H1 (cell line): ENCODE data around the gene TSPEAR. TPM values are rescaled to one million over a fixed set of nuclear protein-coding genes. Genes with fewer than 3 reads are reported as not detected.

ENCODE experiments used
- CTCF ChIA-PET: fragments of 300-600 bp; sonication (Branson Sonifier 250); formaldehyde crosslinking; loops from one replicate; lab custom pipeline; 2021; ENCODE audit not compliant: partially characterized antibody; lab: Charles Lee
- POLR2A ChIA-PET: fragments of 300-600 bp; sonication (Branson Sonifier 250); formaldehyde crosslinking; loops from one replicate; lab custom pipeline; 2021; ENCODE audit warnings: inconsistent platforms; ENCODE audit not compliant: partially characterized antibody; lab: Charles Lee
- DNase-seq, 2 experiments: peaks; one replicate each; pipeline versions ENCODE4 v3.0.0 to v3.0.0-alpha.2; 2010 to 2022; ENCODE audit warnings: low spot score in 2 of 2, low read depth in 1 of 2, mixed read lengths in 1 of 2
- FAIRE-seq: peaks from 2 replicates; lab custom pipeline; 2011; peaks lifted over from hg19 to GRCh38; lab: Jason Lieb, UNC
- H2AFZ ChIP-seq: 2 replicates; pipeline ENCODE4 v1.8.1; 2012; ENCODE audit warnings: low read length, inconsistent platforms
- H2AK5ac ChIP-seq: 2 replicates; pipeline ENCODE4 v1.6.1; 2013; ENCODE audit warnings: low read depth, low read length
- H2BK120ac ChIP-seq: replicated peaks from 2 replicates; pipeline ENCODE3; 2013; ENCODE audit warnings: low read depth, low read length, inconsistent platforms
- H2BK12ac ChIP-seq: 2 replicates; pipeline ENCODE4 v1.6.1; 2013; ENCODE audit warnings: low read depth, low read length
- H2BK15ac ChIP-seq: 2 replicates; pipeline ENCODE4 v1.6.1; 2013; ENCODE audit warnings: low read length
- H2BK20ac ChIP-seq: 2 replicates; pipeline ENCODE4 v1.6.1; 2013; ENCODE audit warnings: low read length
- H2BK5ac ChIP-seq: 2 replicates; pipeline ENCODE4 v1.6.1; 2013; ENCODE audit warnings: low read depth, low read length
- H3K14ac ChIP-seq: 2 replicates; pipeline ENCODE4 v1.6.1; 2013; ENCODE audit warnings: inconsistent platforms; ENCODE audit not compliant: insufficient read length
- H3K18ac ChIP-seq: 2 replicates; pipeline ENCODE4 v1.6.1; 2013; ENCODE audit warnings: low read length; ENCODE audit errors: extremely low read depth
- H3K23ac ChIP-seq: 2 replicates; pipeline ENCODE4 v1.6.1; 2013; ENCODE audit warnings: inconsistent platforms; ENCODE audit not compliant: insufficient read length
- H3K23me2 ChIP-seq: 2 replicates; pipeline ENCODE4 v1.6.1; 2013; ENCODE audit warnings: low read depth, low read length
- H3K27ac ChIP-seq: 2 replicates; pipeline ENCODE4 v1.6.1; 2011; ENCODE audit warnings: low read depth, low read length, inconsistent platforms
- H3K27me3 ChIP-seq, 4 experiments: replicated peaks in 1 of 4; 1 replicate in 1 of 4; 2 replicates in 3 of 4; pipeline versions ENCODE4 v1.6.1 to v1.8.1; 2011 to 2013; ENCODE audit warnings: low read length in 3 of 4, mild to moderate bottlenecking in 3 of 4, inconsistent platforms in 2 of 4, mixed read lengths in 2 of 4, moderate library complexity in 1 of 4; ENCODE audit not compliant: control insufficient read depth in 3 of 4, insufficient read depth in 3 of 4; ENCODE audit errors: extremely low read depth in 1 of 4
- H3K36me3 ChIP-seq, 4 experiments: 2 replicates each; pipeline versions ENCODE4 v1.6.1 to v1.8.1; 2011 to 2013; ENCODE audit warnings: mild to moderate bottlenecking in 4 of 4, low read length in 3 of 4, moderate library complexity in 2 of 4, control low read depth in 1 of 4, inconsistent platforms in 1 of 4; ENCODE audit not compliant: insufficient read depth in 4 of 4, control insufficient read depth in 2 of 4
- H3K4ac ChIP-seq: replicated peaks from 2 replicates; pipeline ENCODE3; 2013; ENCODE audit warnings: low read length, low read depth, mixed read lengths, inconsistent platforms; ENCODE audit not compliant: insufficient read length
- H3K4me1 ChIP-seq, 4 experiments: replicated peaks in 1 of 4; 1 replicate in 1 of 4; 2 replicates in 3 of 4; pipeline versions ENCODE4 v1.6.1 to v1.8.1; 2011 to 2013; ENCODE audit warnings: low read length in 3 of 4, inconsistent platforms in 2 of 4, mixed read lengths in 1 of 4; ENCODE audit not compliant: insufficient read depth in 4 of 4, control insufficient read depth in 3 of 4
- H3K4me2 ChIP-seq, 2 experiments: 2 replicates each; pipeline versions ENCODE4 v1.6.1 to v1.8.1; 2011 to 2013; ENCODE audit warnings: low read depth in 2 of 2, low read length in 2 of 2, control low read depth in 1 of 2, inconsistent platforms in 1 of 2, mild to moderate bottlenecking in 1 of 2; ENCODE audit not compliant: insufficient read depth in 1 of 2
- H3K4me3 ChIP-seq, 4 experiments: fragments of 200-600, 300-600 bp in 1 of 4; sonication (generic), shearing (Covaris generic), sonication (Bioruptor Twin) in 1 of 4; 2 replicates each; pipeline versions ENCODE4 v1.5.1 to v1.8.1; 2011 to 2016; ENCODE audit warnings: low read length in 4 of 4, low read depth in 3 of 4, control low read depth in 2 of 4, inconsistent platforms in 2 of 4, mild to moderate bottlenecking in 2 of 4, mixed read lengths in 1 of 4, moderate library complexity in 1 of 4; ENCODE audit not compliant: insufficient read depth in 2 of 4; ENCODE audit errors: extremely low read depth in 1 of 4
- H3K56ac ChIP-seq: replicated peaks from 2 replicates; pipeline ENCODE3; 2013; ENCODE audit warnings: low read depth, mild to moderate bottlenecking, mixed read lengths, low read length, inconsistent platforms; ENCODE audit not compliant: insufficient read length
- H3K79me1 ChIP-seq: 2 replicates; pipeline ENCODE4 v1.6.1; 2013; ENCODE audit warnings: low read depth, low read length, control low read depth
- H3K79me2 ChIP-seq, 2 experiments: 2 replicates each; pipeline versions ENCODE4 v1.6.1 to v1.8.1; 2012 to 2013; ENCODE audit warnings: low read length in 2 of 2, mild to moderate bottlenecking in 2 of 2, inconsistent platforms in 1 of 2; ENCODE audit not compliant: insufficient read depth in 2 of 2, control insufficient read depth in 1 of 2
- H3K9ac ChIP-seq, 4 experiments: replicated peaks in 1 of 4; 1 replicate in 1 of 4; 2 replicates in 3 of 4; pipeline versions ENCODE4 v1.6.1 to v1.8.1; 2011 to 2013; ENCODE audit warnings: low read depth in 3 of 4, low read length in 3 of 4, control low read depth in 2 of 4, mild to moderate bottlenecking in 2 of 4, moderate library complexity in 2 of 4, inconsistent platforms in 1 of 4; ENCODE audit errors: extremely low read depth in 1 of 4
- H3K9me3 ChIP-seq, 2 experiments: 2 replicates each; pipeline versions ENCODE4 v1.6.1 to v1.8.1; 2012 to 2013; ENCODE audit warnings: mild to moderate bottlenecking in 2 of 2, moderate library complexity in 2 of 2, control low read depth in 1 of 2, inconsistent platforms in 1 of 2, low read depth in 1 of 2, low read length in 1 of 2, mixed read lengths in 1 of 2; ENCODE audit not compliant: insufficient read depth in 2 of 2
- H4K20me1 ChIP-seq, 2 experiments: replicated peaks in 1 of 2; 2 replicates each; pipeline versions ENCODE3 to v1.8.1; 2011 to 2013; ENCODE audit warnings: inconsistent platforms in 2 of 2, low read length in 2 of 2, mild to moderate bottlenecking in 1 of 2; ENCODE audit not compliant: insufficient read depth in 2 of 2, control insufficient read depth in 1 of 2
- H4K5ac ChIP-seq: 2 replicates; pipeline ENCODE4 v1.6.1; 2013; ENCODE audit warnings: low read length, low read depth, mixed read lengths, inconsistent platforms; ENCODE audit not compliant: insufficient read length
- H4K8ac ChIP-seq: 2 replicates; pipeline ENCODE4 v1.8.0; 2013; ENCODE audit warnings: mild to moderate bottlenecking, moderate library complexity, low read length, inconsistent platforms; ENCODE audit not compliant: insufficient read depth; ENCODE audit errors: extremely low read depth
- H4K91ac ChIP-seq: replicated peaks from 2 replicates; pipeline ENCODE3; 2013; ENCODE audit warnings: low read length, mixed read lengths, inconsistent platforms; ENCODE audit not compliant: insufficient read length
- ASH2L ChIP-seq: fragments of 200-600, 300-600 bp; sonication (generic); IDR thresholded peaks from one replicate; pipeline ENCODE4 v1.7.1; 2017; ENCODE audit warnings: low read length
- CHD2 ChIP-seq: IDR thresholded peaks from 2 replicates; pipeline ENCODE4 v1.6.1; 2012; ENCODE audit warnings: low read length, improper control_type of control experiment
- CREB1 ChIP-seq: IDR thresholded peaks from 2 replicates; pipeline ENCODE4 v1.6.1; 2012; ENCODE audit warnings: inconsistent platforms
- EGR1 ChIP-seq: IDR thresholded peaks from 2 replicates; pipeline ENCODE4 v1.6.1; 2011; ENCODE audit warnings: low read depth, low read length, borderline replicate concordance
- EZH2 ChIP-seq: fragments of 200-600 bp; sonication (generic); IDR thresholded peaks from 2 replicates; pipeline ENCODE4 v1.7.1; 2012; ENCODE audit warnings: low read depth, mild to moderate bottlenecking, moderate library complexity, low read length, inconsistent platforms; ENCODE audit not compliant: severe bottlenecking
- GTF2F1 ChIP-seq: IDR thresholded peaks from 2 replicates; pipeline ENCODE4 v1.6.1; 2012; ENCODE audit warnings: low read depth, low read length, improper control_type of control experiment, borderline replicate concordance
- HDAC2 ChIP-seq, 2 experiments: fragments of 300-600 bp in 1 of 2; sonication (generic) in 1 of 2; IDR thresholded peaks; 2 replicates each; pipeline ENCODE4 v1.6.1; 2011 to 2012; ENCODE audit warnings: low read depth in 2 of 2, low read length in 2 of 2, mild to moderate bottlenecking in 2 of 2, moderate library complexity in 2 of 2, borderline replicate concordance in 1 of 2, inconsistent platforms in 1 of 2
- NRF1 ChIP-seq: IDR thresholded peaks from 2 replicates; pipeline ENCODE4 v1.6.1; 2011; ENCODE audit warnings: mild to moderate bottlenecking, low read depth, low read length, improper control_type of control experiment
- POLR2A ChIP-seq, 2 experiments: IDR thresholded peaks; 1 replicate in 1 of 2; 2 replicates in 1 of 2; pipeline ENCODE4 v1.6.1; 2011; ENCODE audit warnings: low read depth in 2 of 2, low read length in 2 of 2, mild to moderate bottlenecking in 2 of 2; ENCODE audit errors: control extremely low read depth in 1 of 2
- TAF1 ChIP-seq: IDR thresholded peaks from 2 replicates; pipeline ENCODE4 v1.6.1; 2011; ENCODE audit warnings: mild to moderate bottlenecking, low read depth, low read length
- TBP ChIP-seq: IDR thresholded peaks from 2 replicates; pipeline ENCODE4 v1.6.1; 2011; ENCODE audit warnings: low read depth, low read length, improper control_type of control experiment
- TCF12 ChIP-seq: IDR thresholded peaks from 2 replicates; pipeline ENCODE4 v1.6.1; 2011; ENCODE audit warnings: low read depth, mild to moderate bottlenecking, low read length
- polyA plus RNA-seq, 7 experiments: library from polyadenylated mRNA; depleted of rRNA in 3 of 7; stranded (reverse) in 5 of 7; unstranded in 2 of 7; fragments of >200 nt in 5 of 7; fragments of 200-250 nt in 2 of 7; gene quantifications; 1 replicate in 5 of 7; 2 replicates in 1 of 7; 4 replicates in 1 of 7; pipeline versions ENCODE4 v1.2.1 to v1.2.3, GENCODE V29; 2011 to 2013; ENCODE audit warnings: missing spikeins in 2 of 7, mixed read lengths in 2 of 7
- total RNA-seq: library from RNA; stranded (reverse); fragmentation: NEBNext Ultra II Directional; extraction: Animal tissue kit (Norgen Biotek cat#: 25700); gene quantifications from 2 replicates; pipeline ENCODE4 v1.2.1, GENCODE V29; 2021
- TF ChIP-seq, protein P1 (sequence below), 3 experiments: IDR thresholded peaks; 1 replicate in 2 of 3; 2 replicates in 1 of 3; pipeline versions ENCODE4 v1.5.1 to v1.6.1; 2011; ENCODE audit warnings: low read length in 3 of 3, mild to moderate bottlenecking in 3 of 3, inconsistent platforms in 2 of 3, low read depth in 1 of 3, moderate library complexity in 1 of 3; ENCODE audit not compliant: insufficient read depth in 1 of 3; ENCODE audit errors: control extremely low read depth in 1 of 3

The TSPEAR gene
- total and polyA plus RNA-seq, 2 of the 8 experiments (the other 6 are each of a cell fraction or from before 2014, with no cell fraction given) = 0.58 to 0.89 TPM

DNA sequence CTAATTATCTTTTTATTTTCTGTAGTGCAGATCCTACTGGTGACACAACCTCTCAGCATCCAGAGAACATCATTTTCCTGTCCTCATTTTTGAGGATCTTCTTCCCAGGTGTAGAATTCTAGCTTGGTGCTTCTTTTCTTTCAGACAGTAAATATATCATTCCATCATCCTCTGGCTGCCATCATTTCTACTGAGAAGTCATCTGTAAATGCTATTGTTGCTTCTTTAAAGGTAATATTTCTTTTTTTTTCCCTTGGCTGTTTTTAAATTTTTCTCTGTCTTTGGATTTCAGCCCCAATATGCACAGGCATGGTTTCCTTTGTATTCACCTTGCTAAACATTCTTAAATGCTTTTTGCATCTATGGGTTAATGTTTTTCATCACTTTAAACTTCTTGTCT lies 87.8 kb downstream of the TSPEAR start:
- no peak overlapping the region for H2AFZ ChIP-seq
- H3K4me1 ChIP-seq = no peaks in the 10 kb centered on the region; a peak in 2 of 7 replicates
- H2BK120ac ChIP-seq = no peak overlapping the region
- ChIA-PET POLR2A (no interaction called here), CTCF (no interaction called here)
- no peak overlapping the region for H3K18ac ChIP-seq
- H4K5ac ChIP-seq = no peak overlapping the region
- no peak overlapping the region for H3K9ac ChIP-seq
- H3K4me2 ChIP-seq = no peak overlapping the region
- H3K9me3 ChIP-seq = peaks cover 18 to 19% of the 10 kb centered on the region in 2 experiments
- H3K36me3 ChIP-seq = no peaks in the 10 kb centered on the region
- no peak overlapping the region for H2BK12ac ChIP-seq
- H3K56ac ChIP-seq = no peak overlapping the region
- FAIRE-seq = no peak
- H3K79me1 ChIP-seq = no peaks in the 10 kb centered on the region; the same call in 1 of the 2 replicates
- no peaks in the 10 kb centered on the region for H3K27me3 ChIP-seq
- no peaks in the 10 kb centered on the region for H3K79me2 ChIP-seq
- no peak overlapping the region for H3K14ac ChIP-seq
- no peak overlapping the region for H2AK5ac ChIP-seq
- H4K91ac ChIP-seq = no peak overlapping the region
- H3K23me2 ChIP-seq = no peaks in the 10 kb centered on the region
- no peak overlapping the region for H2BK20ac ChIP-seq
- no peak overlapping the region for H2BK5ac ChIP-seq
- H3K4ac ChIP-seq = no peak overlapping the region
- H3K27ac ChIP-seq = no peak overlapping the region
- H3K23ac ChIP-seq = no peak overlapping the region
- no peak for DNase-seq
- H4K20me1 ChIP-seq = no peaks in the 10 kb centered on the region
- no peak overlapping the region for H3K4me3 ChIP-seq
- H4K8ac ChIP-seq = no peak overlapping the region
- H2BK15ac ChIP-seq = no peak overlapping the region
- TF ChIP-seq CHD2 = no peak
- no peak for TF ChIP-seq TBP
- TF ChIP-seq HDAC2 (IDR thresholded peaks at IDR 0.05; ENCODE audit: borderline replicate concordance in 1 of 2, low read depth in 2 of 2, low read length in 2 of 2) = no peak
- no peak for TF ChIP-seq TCF12
- no peak for TF ChIP-seq GTF2F1
- TF ChIP-seq CREB1 = no peak
- TF ChIP-seq EGR1 = no peak
- TF ChIP-seq NRF1 = no peak
- TF ChIP-seq POLR2A (IDR thresholded peaks at IDR 0.05; ENCODE audit: control extremely low read depth in 1 of 2, low read depth in 2 of 2, low read length in 2 of 2) = no peak
- TF ChIP-seq, protein P1, sequence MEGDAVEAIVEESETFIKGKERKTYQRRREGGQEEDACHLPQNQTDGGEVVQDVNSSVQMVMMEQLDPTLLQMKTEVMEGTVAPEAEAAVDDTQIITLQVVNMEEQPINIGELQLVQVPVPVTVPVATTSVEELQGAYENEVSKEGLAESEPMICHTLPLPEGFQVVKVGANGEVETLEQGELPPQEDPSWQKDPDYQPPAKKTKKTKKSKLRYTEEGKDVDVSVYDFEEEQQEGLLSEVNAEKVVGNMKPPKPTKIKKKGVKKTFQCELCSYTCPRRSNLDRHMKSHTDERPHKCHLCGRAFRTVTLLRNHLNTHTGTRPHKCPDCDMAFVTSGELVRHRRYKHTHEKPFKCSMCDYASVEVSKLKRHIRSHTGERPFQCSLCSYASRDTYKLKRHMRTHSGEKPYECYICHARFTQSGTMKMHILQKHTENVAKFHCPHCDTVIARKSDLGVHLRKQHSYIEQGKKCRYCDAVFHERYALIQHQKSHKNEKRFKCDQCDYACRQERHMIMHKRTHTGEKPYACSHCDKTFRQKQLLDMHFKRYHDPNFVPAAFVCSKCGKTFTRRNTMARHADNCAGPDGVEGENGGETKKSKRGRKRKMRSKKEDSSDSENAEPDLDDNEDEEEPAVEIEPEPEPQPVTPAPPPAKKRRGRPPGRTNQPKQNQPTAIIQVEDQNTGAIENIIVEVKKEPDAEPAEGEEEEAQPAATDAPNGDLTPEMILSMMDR (IDR thresholded peaks at IDR 0.05; ENCODE audit: control extremely low read depth in 1 of 3, insufficient read depth in 1 of 3, low read depth in 1 of 3, low read length in 3 of 3) = no peak
- no peak for TF ChIP-seq ASH2L
- TF ChIP-seq TAF1 = no peak
- no peak for TF ChIP-seq EZH2
